Stimulated activated CD8-positive, alpha-beta memory T cell treated with anti-CD3 and anti-CD28 coated beads, Interleukin-7, amount 100 ng/mL, for 4 hours (primary cell): ENCODE data around the gene MMP3.

Experiments
- DNase-seq, 2 donors: peaks; one replicate each; pipeline ENCODE4 v3.0.0-alpha.2; 2020; ENCODE audit warnings: low read depth in 2 of 2

The MMP3 gene

DNA sequence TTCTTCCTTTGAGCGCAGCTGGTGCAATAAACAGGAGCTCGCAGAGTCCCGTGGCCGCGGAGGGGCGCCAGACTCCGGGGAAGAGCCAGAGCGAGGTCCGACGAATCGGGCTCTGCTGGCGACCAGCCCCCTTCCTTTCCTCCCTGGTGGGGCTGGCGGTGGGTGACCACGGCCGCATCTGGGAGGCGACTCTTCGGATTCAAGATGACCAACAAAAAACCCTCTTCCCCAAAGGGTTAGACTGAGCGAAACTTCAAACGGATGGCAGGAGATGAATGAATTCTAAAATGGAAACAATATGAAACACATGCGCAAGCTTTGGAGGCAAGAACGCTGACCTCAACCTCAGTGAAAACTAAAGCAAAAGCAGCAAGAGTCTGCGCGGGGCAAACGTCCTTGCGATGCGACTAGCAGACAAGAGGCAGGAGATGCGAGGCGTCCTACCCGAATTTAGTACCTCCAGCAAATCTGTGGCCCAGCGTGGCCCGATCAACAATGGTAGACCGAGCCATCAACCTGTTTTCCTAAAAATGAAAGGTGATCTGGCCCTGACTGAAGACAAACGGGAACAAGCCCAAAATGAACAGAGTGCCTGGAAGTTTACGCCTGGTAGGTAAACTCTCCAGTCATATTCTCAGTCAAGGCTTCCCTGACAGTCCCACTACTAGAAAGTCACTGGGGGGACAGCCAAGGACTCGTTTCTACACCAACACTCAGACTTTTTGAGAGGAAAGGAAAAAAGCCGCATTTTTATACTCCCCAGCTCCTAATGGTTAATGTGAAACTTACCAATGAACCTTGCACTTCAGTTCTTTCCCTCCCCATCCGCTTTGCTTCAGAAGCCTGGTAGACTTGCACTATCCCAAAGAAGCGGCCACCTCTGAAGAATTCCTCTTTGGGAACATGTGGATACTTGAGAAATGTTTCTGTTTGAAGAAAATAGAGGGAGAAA is 11.6 kb downstream of the MMP3 start:
- DNase-seq = no peak

- DNase-seq = no peak
These were observed 12.3 kb downstream of the MMP3 start for GRCh38 chr11:102831128-102831488.

DNA sequence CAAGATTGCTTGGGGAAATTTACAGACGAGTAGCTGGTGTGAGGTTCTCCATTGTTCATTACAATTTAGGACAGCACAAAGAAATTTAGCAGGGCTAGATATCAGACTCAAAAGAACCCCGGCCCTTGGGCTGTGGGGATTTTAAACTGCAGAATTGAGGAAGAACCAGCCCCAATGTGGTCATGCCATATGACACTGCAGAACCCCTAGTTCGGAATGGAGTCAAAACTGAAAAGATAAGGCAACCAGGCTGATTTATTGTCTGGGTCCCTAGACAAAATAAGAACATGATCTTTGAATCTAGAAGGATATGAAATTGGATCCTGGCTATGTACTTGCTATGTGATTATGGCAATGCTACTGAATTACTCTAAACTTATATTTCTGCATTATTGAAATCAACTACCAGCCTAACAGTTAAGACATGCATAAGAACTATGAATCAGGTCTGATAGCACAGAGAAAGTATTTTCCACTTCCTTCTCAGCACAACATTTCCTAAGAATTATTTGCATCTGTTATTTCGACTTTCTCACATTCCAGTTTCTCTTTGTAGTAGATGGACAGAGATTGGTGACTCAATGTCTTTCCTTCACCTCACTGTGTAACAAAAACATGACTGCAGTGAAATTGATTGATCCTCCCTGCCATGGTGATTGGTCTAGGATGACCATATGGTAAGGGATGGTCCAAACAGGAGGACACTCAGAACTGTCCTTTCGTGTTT is 13.2 kb downstream of the MMP3 start:
- DNase-seq = no peak

DNA sequence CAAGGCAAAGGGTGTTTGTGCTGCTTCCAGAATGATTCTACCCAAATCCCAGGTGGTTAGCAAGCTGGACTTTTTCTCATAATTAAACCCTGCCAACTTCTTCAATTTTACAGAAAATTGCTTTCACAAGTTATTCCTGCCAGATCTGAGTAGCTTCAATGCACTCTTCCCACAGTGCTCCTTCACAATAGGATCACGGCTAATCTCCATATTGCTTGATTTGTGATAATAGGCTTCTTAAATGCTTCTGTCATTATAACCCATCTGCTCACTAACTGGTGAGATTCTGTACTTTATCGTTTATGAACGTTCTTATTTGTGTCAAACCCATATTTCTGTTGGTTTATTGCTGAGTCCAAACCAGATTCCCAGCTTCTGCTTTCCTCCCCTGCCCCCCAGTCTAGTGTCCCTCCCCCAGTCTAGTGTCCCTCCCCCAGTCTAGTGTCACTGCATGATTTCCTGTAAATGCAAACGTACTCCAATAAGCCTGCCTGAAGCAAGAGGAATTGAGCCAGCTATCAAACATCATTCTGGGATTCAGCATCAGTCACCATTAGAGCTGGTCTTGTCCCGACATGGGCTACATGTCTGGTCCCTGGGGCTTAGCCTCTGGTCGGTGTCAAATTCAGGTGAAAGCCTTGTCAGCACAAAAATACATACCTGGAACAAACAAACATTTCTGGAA is 14.0 kb downstream of the MMP3 start:
- no peak for DNase-seq

DNA sequence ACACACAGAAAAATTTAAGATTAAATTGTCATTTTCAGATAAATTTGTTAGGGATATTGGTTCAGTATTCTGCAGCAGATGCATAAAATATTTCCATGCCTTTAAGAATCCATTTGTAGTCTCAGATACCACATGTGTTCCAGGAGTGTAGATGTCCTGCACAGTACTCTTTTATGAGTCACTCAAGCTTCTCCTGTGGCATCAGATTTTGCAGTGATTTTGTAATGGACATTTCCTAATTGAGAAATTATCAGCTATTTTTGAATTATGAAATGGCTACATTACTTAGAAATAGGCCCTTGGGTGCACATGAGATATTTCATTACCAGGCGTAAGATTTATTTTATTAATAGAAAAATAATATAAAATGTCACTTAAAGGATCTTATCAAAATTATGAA is 18.9 kb downstream of the MMP3 start:
- DNase-seq = no peak

GRCh38 chr11:102819491-102819890 is 23.9 kb downstream of the MMP3 start:
- no peak for DNase-seq

DNA sequence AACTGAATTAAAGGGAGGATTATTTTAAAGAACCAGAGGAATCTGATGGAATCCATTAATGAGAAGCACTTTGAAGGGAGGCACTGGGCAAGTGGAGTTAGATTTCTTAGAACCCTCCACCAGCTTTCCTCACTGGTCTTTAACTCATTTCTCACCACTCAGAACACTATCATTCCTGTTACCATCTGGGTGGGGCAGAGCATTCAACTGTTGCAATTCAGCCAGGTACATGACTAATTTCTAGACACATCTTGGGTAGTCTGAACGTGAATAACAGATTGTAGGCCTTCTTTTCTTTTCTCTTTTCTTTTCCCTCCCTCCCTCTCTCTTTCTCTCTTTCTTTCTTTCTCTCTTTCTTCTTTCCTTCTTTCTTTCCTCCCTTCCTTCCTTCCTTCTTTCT is 29.9 kb downstream of the MMP3 start:
- no peak for DNase-seq

- DNase-seq = no peak
These were observed 31.2 kb downstream of the MMP3 start for GRCh38 chr11:102812188-102812587.

DNA sequence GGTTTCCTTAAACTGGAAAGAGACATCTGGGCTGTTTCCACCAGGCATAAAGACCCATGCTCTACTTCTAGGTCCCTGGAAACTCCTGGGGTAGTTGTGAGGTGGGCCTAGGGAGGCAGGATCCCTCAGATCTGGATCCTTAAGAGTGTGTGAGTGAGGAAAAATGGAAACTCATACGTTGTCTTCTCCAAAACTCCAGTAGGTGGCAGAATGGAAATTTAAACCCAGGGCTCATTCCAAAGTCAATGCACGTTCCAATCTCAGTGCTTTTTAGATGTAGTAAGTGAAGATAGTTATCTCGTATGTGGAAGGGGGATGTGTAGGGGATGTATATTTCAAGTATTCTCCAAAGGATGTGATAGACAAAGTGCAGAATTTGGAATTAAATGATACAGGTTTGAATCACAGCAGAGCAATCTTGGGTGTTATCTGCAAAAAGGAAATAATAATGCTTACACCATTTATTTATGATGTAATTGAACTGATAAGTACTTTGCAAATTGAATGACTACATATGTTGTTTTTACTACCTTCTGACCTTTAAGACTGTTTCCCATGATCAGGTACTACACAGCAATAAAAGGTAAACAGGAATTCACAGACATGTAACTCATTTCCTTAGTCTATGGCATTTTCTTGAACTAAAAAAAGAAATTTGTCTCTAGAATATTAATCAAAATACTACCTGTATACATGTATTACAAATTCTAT is 32.3 kb downstream of the MMP3 start:
- DNase-seq = no peak

DNA sequence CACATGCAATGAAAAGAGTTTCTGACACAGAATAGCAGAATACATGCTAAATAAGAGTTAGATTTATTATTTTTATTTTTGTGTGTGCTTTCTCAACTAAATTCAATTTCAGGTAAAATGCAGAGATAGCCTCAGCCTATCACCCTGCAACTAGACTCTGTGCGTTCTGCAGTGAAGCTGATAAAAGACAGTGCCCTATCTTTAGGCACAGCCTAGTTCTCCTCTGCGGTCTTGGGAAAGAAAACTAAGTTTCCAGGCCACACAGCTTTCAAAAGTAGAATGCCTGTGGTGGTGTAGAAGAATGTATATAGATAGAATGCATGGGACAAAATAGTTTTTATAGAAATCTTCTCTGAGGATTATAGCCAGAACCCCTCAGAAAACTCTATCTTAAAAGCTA is 33.4 kb downstream of the MMP3 start:
- DNase-seq = no peak

DNA sequence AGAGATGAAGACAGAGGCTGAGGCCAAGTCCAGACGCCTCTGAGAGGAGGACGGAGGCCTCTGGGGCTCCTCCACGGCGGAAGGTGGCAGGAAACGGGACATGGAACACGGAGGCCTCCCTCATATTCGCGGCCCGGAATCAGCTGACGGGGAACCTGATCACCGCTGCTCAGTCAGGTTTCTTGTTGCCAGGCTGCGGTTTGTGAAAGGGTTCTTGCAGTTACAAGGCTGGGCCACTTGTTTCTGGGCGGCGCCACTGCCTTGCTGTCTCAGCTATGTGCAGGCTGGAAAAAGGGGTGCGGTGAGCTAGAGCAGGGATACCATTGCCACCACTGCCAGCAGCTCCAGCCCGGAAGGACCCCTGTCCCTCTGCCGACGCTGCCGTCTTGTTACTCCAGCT is 35.5 kb downstream of the MMP3 start:
- no peak for DNase-seq

GRCh38 chr11:102806296-102806695 is 37.1 kb downstream of the MMP3 start:
- DNase-seq = no peak

GRCh38 chr11:102802341-102802740 is 41.1 kb downstream of the MMP3 start:
- DNase-seq = no peak

DNA sequence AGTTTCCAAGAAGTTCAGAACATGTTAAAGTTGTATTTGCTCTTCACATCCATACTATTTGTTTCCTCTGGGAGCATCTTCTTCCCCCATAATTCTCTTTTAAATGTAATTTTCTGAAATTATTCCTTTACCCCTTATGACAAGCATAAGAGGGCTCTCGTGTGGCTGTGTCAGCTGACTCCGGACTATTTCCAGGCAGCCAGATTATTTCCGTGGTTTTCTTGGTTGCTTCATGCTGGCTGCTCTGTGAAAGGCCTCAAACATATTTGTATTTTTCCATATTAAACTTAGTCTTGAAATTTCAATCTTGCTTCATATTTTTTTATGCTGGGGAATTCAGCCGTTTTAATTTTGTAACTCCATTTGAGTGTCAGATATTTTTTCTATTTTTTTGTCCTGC is 42.6 kb downstream of the MMP3 start:
- DNase-seq = no peak

DNA sequence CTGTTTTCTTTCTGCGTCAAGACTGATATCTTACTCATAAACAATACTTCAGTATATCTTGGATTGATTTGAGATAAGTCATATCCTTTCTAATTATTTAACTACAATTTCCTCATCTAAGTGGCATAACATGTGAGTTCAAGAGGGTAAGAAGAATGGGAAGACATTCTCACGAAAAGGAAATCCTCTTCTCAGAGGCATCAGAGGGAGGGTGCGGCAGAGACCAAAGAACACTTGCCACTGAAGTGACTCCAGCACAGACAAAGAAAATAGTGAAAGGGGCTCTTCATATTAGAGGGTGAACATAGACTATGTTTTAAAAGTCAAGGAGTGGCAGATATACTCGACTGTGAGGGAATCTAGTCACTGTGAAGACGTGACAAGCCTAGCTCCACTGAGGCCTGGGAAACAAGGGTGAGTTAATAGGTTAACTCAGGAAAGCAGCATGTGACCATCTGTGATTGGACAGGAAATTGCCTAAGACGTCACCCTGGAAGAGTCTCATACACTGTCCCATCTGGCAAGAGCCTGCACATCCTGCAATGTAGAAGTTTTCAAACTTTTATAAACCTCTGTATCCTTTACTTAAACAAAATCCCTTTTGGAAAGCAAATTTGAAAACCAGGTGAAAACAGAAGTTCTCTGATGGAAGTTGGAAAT is 43.6 kb downstream of the MMP3 start:
- no peak for DNase-seq

DNA sequence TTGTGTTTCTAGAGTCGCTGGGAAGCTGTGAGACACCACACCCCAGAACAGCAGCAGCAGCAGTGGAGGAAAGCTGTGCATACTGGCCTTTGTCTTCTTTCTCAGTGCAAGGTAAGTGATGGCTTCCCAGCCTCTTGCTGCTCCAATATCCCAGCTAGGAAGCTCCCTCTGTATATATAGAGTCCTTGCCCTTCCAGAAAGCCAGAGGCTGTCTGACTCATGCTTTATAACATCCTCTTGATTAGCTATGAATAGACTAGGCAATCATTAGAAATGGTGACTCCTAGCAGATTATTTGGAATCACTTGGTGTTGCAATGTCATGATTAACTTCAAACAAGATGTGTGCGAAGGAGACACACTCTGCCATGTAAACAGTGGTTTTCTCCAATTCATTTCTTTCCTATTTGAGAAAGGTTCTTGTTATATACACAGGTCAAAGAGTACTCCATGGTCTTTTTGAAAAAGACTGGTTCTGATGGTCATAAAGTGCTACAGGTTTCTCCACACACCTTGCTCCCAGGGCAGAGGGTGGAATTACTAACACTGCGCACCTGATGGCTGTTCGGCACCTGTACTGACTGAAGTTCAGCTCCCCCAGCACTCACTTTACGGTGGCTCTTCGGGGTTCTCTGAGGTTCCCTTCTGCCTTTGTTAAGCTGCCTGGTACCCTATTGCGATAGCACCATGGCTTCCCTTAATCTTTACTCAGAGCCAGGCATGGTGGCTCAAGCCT is 45.2 kb downstream of the MMP3 start, which contains the start of gene MMP1:
Gene MMP1 (minus strand): TSS at position 149 of the 735 bp plus-strand sequence. CDS start 68 bp downstream, at position 81.
- DNase-seq = no peak

DNA sequence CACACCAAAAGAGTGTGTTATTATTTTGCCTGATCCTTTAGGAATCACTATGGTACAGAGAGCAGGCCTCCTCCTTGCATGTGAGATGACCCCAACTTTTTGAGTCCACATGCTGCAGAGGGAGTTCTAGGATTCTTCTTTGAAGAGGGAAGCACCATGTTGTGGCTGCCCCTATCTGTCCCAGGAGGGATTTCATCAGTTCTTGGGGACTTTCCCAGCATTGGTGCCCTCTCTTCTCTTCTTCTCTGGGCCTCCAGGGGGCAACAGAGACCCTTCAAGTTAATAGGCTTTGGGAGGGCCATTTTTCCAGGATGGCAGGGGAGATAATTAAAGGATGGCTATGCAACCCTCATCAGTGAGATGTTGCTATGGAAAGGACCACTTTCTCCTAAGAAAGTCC is 49.0 kb downstream of the MMP3 start:
- DNase-seq = no peak

GRCh38 chr11:102793677-102794290 is 49.6 kb downstream of the MMP3 start:
- DNase-seq = no peak

- DNase-seq = no peak
These were observed 50.8 kb downstream of the MMP3 start for GRCh38 chr11:102792604-102793003.
